ENCODE data around the gene SMYD3.

GRCh38 chr1:245842106-245842505 lies 665.0 kb downstream of the SMYD3 start:
- TF ChIP-seq, protein P1, sequence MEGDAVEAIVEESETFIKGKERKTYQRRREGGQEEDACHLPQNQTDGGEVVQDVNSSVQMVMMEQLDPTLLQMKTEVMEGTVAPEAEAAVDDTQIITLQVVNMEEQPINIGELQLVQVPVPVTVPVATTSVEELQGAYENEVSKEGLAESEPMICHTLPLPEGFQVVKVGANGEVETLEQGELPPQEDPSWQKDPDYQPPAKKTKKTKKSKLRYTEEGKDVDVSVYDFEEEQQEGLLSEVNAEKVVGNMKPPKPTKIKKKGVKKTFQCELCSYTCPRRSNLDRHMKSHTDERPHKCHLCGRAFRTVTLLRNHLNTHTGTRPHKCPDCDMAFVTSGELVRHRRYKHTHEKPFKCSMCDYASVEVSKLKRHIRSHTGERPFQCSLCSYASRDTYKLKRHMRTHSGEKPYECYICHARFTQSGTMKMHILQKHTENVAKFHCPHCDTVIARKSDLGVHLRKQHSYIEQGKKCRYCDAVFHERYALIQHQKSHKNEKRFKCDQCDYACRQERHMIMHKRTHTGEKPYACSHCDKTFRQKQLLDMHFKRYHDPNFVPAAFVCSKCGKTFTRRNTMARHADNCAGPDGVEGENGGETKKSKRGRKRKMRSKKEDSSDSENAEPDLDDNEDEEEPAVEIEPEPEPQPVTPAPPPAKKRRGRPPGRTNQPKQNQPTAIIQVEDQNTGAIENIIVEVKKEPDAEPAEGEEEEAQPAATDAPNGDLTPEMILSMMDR (IDR thresholded peaks at IDR 0.05), result no peak
- no peak for TF ChIP-seq POLR2AphosphoS5 (IDR thresholded peaks at IDR 0.05)
- TF ChIP-seq POLR2A (IDR thresholded peaks at IDR 0.05), result no peak
- no peak for TF ChIP-seq EP300 (IDR thresholded peaks at IDR 0.05)

Data from gastroesophageal sphincter (tissue), 3 donors.